Stimulated activated memory B cell treated with anti-CD40 and anti-IgM and Interleukin-4, amounts not matched to agents 10 μg/mL and 1 μg/mL and 100 μg/mL, for 72 hours (primary cell): ENCODE data around the gene BAK1.
"Not testable (repeated sequence)": the region's sequence is repeated elsewhere in the genome, so short reads cannot be mapped to it uniquely, and the experiment has no call there.

ENCODE experiments used
- ATAC-seq: fragments of 150-1000 bp; cut with Tn5 transposase; 2 replicates; pipeline ENCODE4 v1.10.0; 2021
- H3K27ac Mint-ChIP-seq: one replicate; pipeline ENCODE4 v1.8.0; 2022; ENCODE audit warnings: mild to moderate bottlenecking, mixed read lengths
- H3K27me3 Mint-ChIP-seq: one replicate; pipeline ENCODE4 v1.8.0; 2022; ENCODE audit warnings: mixed read lengths
- H3K36me3 Mint-ChIP-seq: one replicate; pipeline ENCODE4 v1.8.0; 2022; ENCODE audit warnings: mixed read lengths
- H3K4me1 Mint-ChIP-seq: one replicate; pipeline ENCODE4 v1.8.0; 2022; ENCODE audit warnings: mixed read lengths
- H3K4me3 Mint-ChIP-seq: one replicate; pipeline ENCODE4 v1.8.0; 2022; ENCODE audit warnings: mild to moderate bottlenecking, moderate library complexity, mixed read lengths
- H3K9me3 Mint-ChIP-seq: one replicate; pipeline ENCODE4 v1.8.0; 2022; ENCODE audit warnings: mixed read lengths

The BAK1 gene

GRCh38 chr6:33558801-33559200 lies 21.3 kb downstream of the BAK1 start:
- Mint-ChIP-seq H3K4me3 (no peak overlapping the region), H3K27ac (no peak overlapping the region), H3K9me3 (peaks cover 4% of the 10 kb centered on the region), H3K27me3 (no peaks in the 10 kb centered on the region), H3K36me3 (peaks cover 6% of the 10 kb centered on the region), H3K4me1 (peaks cover 9% of the 10 kb centered on the region)
- no peak for ATAC-seq

DNA sequence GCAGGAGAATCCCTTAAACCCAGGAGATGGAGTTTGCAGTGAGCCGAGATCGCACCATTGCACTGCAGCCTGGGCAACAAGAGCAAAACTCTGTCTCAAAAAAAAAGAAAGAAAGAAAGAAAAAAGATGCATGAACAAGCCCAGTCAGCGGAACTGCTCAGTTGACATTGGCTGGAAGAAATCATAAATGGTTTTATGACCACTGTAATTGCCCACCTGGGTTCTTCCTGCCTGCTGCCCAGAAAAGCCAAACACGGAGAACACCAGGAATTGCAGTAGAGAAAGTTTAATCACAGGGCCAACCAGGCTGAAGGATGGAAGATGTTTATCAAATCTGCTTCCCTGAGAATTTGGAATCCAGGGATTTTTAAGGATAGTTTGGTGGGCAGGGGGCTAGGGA lies 22.7 kb downstream of the BAK1 start:
- H3K4me1 Mint-ChIP-seq = peaks cover 9% of the 10 kb centered on the region
- H3K4me3 Mint-ChIP-seq = no peak overlapping the region
- no peaks in the 10 kb centered on the region for H3K27me3 Mint-ChIP-seq

GRCh38 chr6:33552883-33553282 lies 27.2 kb downstream of the BAK1 start:
- not testable (repeated sequence) for H3K36me3 Mint-ChIP-seq, H3K4me3 Mint-ChIP-seq, ATAC-seq, H3K27me3 Mint-ChIP-seq, H3K9me3 Mint-ChIP-seq
- Mint-ChIP-seq H3K27ac (peak overlapping the region; percentile 27), H3K4me1 (peaks cover 17% of the 10 kb centered on the region)

More for the DNA sequence above, 22.7 kb downstream of the BAK1 start:
- Mint-ChIP-seq H3K9me3 (peaks cover 4% of the 10 kb centered on the region), H3K27ac (peak overlapping the region; percentile 84), H3K36me3 (peaks cover 6% of the 10 kb centered on the region)
- ATAC-seq = no peak

DNA sequence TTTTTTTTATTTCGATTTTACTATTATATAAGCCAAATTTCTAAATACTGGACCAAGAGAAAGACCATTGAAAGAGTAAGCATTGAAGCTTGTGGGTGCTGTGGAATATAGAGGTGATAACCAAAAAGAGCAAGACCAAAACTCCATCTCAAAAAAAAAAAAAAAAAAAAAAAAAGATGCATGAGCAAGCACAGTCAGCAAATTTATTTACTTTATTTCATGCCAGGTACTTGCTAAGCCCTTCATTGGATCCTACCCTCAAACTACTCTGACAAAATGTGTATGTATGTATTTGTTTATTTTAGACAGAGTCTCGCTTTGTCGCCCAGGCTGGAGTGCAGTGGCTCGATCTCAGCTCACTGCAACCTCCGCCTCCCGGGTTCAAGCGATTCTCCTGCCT lies 27.8 kb downstream of the BAK1 start:
- Mint-ChIP-seq H3K9me3 (peaks cover 4% of the 10 kb centered on the region), H3K4me1 (peaks cover 15% of the 10 kb centered on the region), H3K27ac (no peak overlapping the region), H3K27me3 (peaks cover 14% of the 10 kb centered on the region), H3K4me3 (no peak overlapping the region), H3K36me3 (peaks cover 4% of the 10 kb centered on the region)
- no peak for ATAC-seq

DNA sequence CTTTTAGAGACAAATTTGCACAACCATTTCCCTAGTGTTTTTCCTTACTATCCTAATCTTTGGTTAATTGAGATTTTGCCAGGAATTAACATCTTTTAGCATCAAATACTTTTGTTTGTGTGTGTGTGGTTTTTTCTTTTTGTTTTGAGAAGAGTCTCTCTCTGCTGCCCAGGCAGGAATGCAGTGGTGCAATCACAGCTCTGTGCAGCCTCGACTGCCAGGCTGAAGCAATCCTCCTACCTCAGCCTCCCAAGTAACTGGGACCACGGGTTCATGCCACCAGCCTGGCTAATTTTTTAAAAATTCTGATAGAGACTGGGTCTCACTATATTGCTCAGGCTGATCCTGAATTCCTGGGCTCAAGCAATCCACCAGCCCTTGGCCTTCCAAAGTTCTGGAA lies 28.5 kb downstream of the BAK1 start:
- no peak for ATAC-seq
- H3K4me1 Mint-ChIP-seq = peaks cover 8% of the 10 kb centered on the region
- no peaks in the 10 kb centered on the region for H3K36me3 Mint-ChIP-seq
- no peak overlapping the region for H3K4me3 Mint-ChIP-seq
- H3K27me3 Mint-ChIP-seq = peaks cover 19% of the 10 kb centered on the region
- no peak overlapping the region for H3K27ac Mint-ChIP-seq
- no peaks in the 10 kb centered on the region for H3K9me3 Mint-ChIP-seq

DNA sequence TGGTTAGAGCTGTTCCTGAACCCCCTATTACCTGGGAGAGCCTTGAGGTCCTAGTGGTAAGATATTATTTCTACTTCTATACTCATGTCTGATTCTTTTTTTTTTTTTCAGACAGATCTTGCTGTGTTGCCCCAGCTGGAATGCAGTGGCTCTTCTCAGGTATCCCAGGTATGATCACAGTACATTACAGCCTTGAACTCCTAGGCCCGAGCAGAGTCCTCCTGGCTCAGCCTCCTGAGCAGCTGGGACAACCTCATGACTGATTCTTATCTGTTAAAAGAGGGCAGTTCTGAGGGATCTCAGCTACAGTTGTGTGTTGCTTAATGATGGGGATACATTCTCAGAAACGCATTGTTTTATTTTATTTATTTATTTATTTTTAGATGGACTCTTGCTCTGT lies 30.2 kb downstream of the BAK1 start:
- Mint-ChIP-seq H3K9me3 (no peaks in the 10 kb centered on the region), H3K36me3 (no peaks in the 10 kb centered on the region), H3K4me3 (no peak overlapping the region)

DNA sequence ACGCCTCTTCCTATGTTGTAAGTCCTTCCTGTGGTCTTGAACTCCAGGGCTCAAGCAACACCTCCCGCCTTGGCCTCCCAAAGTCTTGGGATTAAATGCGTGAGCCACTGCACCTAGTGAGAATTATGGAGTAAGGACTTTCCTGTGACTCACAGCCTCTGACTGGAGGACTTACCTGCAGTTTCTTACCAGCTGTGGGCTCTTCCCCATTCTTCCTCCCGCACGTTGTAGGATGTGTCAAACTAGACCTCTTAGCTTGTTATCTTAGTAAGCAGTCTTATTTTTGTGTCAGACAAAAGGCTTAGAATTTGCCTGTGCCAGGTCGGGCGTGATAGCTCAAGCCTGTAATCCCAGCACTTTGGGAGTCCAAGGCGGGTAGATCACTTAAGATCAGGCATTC lies 30.9 kb downstream of the BAK1 start:
- Mint-ChIP-seq H3K4me3 (no peak overlapping the region), H3K4me1 (peaks cover 8% of the 10 kb centered on the region), H3K36me3 (no peaks in the 10 kb centered on the region), H3K27ac (no peak overlapping the region), H3K9me3 (no peaks in the 10 kb centered on the region), H3K27me3 (peaks cover 19% of the 10 kb centered on the region)
- ATAC-seq = no peak

More for the DNA sequence above, 30.2 kb downstream of the BAK1 start:
- no peak for ATAC-seq
- Mint-ChIP-seq H3K27ac (no peak overlapping the region), H3K27me3 (peaks cover 19% of the 10 kb centered on the region), H3K4me1 (peaks cover 8% of the 10 kb centered on the region)

- no peak overlapping the region for H3K4me3 Mint-ChIP-seq
- no peaks in the 10 kb centered on the region for H3K36me3 Mint-ChIP-seq
- H3K27me3 Mint-ChIP-seq = peaks cover 19% of the 10 kb centered on the region
These were observed 32.6 kb downstream of the BAK1 start for GRCh38 chr6:33547499-33547898.

DNA sequence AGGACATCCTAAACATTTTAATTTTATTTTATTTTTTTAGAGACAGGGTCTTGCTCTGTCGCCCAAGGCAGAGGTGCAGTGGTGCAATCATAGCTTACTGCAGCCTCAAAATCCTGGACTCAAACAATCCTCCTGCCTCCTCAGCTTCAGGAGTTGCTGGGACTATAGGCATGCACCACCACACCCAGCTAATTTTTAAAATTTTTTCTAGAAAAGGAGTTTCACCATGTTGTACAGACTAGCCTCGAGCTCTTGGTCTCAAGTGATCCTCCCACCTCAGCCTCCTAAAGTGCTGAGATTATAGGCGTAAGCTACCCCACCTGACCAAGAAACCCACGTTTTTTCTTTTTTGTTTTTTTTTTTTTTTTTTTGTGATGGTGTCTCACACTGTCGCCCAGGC lies 33.3 kb downstream of the BAK1 start:
- Mint-ChIP-seq H3K4me1 (peaks cover 8% of the 10 kb centered on the region), H3K36me3 (no peaks in the 10 kb centered on the region), H3K27ac (no peak overlapping the region), H3K9me3 (no peaks in the 10 kb centered on the region), H3K27me3 (peaks cover 19% of the 10 kb centered on the region), H3K4me3 (no peak overlapping the region)
- no peak for ATAC-seq

More at GRCh38 chr6:33547499-33547898, 32.6 kb downstream of the BAK1 start:
- no peak overlapping the region for H3K27ac Mint-ChIP-seq
- no peaks in the 10 kb centered on the region for H3K9me3 Mint-ChIP-seq
- ATAC-seq = no peak
- H3K4me1 Mint-ChIP-seq = peaks cover 8% of the 10 kb centered on the region

DNA sequence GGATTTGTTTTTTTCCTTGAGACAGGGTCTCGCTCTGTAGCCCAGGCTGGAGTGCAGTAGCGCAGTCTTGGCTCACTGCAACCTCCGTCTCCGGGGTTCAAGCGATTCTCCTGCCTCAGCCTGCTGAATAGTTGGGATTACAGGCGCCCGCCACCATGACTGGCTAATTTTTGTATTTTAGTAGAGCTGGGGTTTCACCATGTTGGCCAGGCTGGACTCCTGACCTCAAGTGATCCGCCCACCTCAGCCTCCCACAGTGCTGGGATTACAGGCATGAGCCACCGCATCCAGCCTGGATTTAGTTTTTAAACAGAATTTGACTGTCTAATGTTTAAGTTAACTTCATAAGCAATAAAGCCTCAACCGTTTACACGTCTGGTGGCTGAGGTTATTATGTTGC lies 34.8 kb downstream of the BAK1 start:
- not testable (repeated sequence) for ATAC-seq, H3K4me1 Mint-ChIP-seq, H3K4me3 Mint-ChIP-seq, H3K36me3 Mint-ChIP-seq, H3K9me3 Mint-ChIP-seq, H3K27ac Mint-ChIP-seq
- peaks cover 19% of the 10 kb centered on the region for H3K27me3 Mint-ChIP-seq

GRCh38 chr6:33543116-33543515 lies 37.0 kb downstream of the BAK1 start:
- no peaks in the 10 kb centered on the region for H3K9me3 Mint-ChIP-seq
- peaks cover 2% of the 10 kb centered on the region for H3K4me1 Mint-ChIP-seq
- peaks cover 13% of the 10 kb centered on the region for H3K27me3 Mint-ChIP-seq
- no peak overlapping the region for H3K4me3 Mint-ChIP-seq
- ATAC-seq = no peak
- no peak overlapping the region for H3K27ac Mint-ChIP-seq
- no peaks in the 10 kb centered on the region for H3K36me3 Mint-ChIP-seq

DNA sequence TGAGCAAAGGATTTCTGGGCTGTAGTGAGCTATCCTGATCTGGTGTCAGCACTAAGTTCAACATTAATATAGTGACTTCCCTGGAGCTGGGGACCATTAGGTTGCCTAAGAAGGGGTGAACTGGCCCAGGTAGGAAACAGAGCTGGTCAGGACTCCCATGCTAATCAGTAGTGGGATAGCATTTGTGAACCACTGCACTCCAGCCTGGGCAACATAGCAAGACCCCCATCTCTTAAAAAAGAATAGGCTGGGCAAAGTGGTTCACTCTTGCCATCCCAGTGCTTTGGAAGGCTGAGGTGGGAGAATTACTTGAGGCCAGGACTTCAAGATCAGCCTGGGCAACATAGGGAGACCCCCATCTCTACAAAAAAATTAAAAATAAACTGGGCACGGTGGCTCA lies 39.3 kb downstream of the BAK1 start:
- Mint-ChIP-seq H3K36me3 (no peaks in the 10 kb centered on the region), H3K4me3 (no peak overlapping the region), H3K27ac (no peak overlapping the region), H3K27me3 (no peaks in the 10 kb centered on the region), H3K4me1 (no peaks in the 10 kb centered on the region), H3K9me3 (no peaks in the 10 kb centered on the region)
- no peak for ATAC-seq

GRCh38 chr6:33534702-33535101 lies 45.4 kb downstream of the BAK1 start:
- H3K4me1 Mint-ChIP-seq = no peaks in the 10 kb centered on the region
- ATAC-seq = no peak
- no peaks in the 10 kb centered on the region for H3K36me3 Mint-ChIP-seq
- no peaks in the 10 kb centered on the region for H3K27me3 Mint-ChIP-seq
- H3K27ac Mint-ChIP-seq = no peak overlapping the region
- H3K9me3 Mint-ChIP-seq = no peaks in the 10 kb centered on the region
- no peak overlapping the region for H3K4me3 Mint-ChIP-seq

- H3K27ac Mint-ChIP-seq, H3K4me3 Mint-ChIP-seq, H3K27me3 Mint-ChIP-seq, ATAC-seq, H3K36me3 Mint-ChIP-seq, H3K4me1 Mint-ChIP-seq, H3K9me3 Mint-ChIP-seq: not testable (repeated sequence)
These were observed 46.8 kb downstream of the BAK1 start for GRCh38 chr6:33533163-33533869.

DNA sequence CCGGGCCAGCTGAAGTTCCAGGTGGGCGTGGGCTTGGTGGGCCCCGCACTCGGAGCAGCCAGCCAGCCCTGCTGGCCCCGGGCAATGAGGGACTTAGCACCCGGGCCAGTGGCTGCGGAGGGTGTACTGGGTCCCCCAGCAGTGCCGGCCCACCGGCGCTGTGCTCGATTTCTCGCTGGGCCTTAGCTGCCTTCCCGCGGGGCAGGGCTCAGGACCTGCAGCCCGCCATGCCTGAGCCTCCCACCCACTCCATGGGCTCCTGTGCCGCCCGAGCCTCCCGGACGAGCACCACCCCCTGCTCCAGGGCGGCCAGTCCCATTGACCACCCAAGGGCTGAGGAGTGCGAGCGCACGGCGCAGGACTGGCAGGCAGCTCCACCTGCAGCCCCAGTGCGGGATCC lies 47.6 kb downstream of the BAK1 start:
- H3K4me3 Mint-ChIP-seq, ATAC-seq, H3K4me1 Mint-ChIP-seq, H3K27me3 Mint-ChIP-seq, H3K36me3 Mint-ChIP-seq, H3K9me3 Mint-ChIP-seq, H3K27ac Mint-ChIP-seq: not testable (repeated sequence)

DNA sequence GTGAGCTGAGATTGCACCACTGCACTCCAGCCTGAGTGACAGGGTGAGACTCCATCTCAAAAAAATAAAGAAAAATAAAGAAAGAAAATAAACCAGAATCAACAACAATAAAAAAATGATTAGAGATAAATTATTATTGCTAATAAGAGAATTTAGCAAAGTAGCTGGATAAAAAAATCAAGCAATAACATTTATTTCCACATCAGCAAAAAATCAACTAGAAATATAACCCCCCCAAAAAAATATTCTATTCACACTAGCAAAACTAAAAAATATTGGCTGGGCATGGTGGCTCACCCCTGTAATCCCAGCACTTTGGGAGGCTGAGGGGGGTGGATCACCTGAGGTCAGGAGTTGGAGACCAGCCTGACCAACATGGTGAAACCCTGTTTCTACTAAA lies 49.5 kb downstream of the BAK1 start:
- H3K9me3 Mint-ChIP-seq, H3K27ac Mint-ChIP-seq, H3K4me1 Mint-ChIP-seq, H3K27me3 Mint-ChIP-seq, H3K4me3 Mint-ChIP-seq, H3K36me3 Mint-ChIP-seq, ATAC-seq: not testable (repeated sequence)
